HG03196 (cell line): ENCODE measurements around the gene EPM2A.
"Not testable (repeated sequence)": the region's sequence is repeated elsewhere in the genome, so short reads cannot be mapped to it uniquely, and the experiment has no call there.

Experiments used
- ATAC-seq: cut with Tn5 transposase; IDR thresholded peaks from one replicate; pipeline ENCODE4 v1.9.1; 2021; ENCODE audit not compliant: unreplicated experiment

The EPM2A gene

DNA sequence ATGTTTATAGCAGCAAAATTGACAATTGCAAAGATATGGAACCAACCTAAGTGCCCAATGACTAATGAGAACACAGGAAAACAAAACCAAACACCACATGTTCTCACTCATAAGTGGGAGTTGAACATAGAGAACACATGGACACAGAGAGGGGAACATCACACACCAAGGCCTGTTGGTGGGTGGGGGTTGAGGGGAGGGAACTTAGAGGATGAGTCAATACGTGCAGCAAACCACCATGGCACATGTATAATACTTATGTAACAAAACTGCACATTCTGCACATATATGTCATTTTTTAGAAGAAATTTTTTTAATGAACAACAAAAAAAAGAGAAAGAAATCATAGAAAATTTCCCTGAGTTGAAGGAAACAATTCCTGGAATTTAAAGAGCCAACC is 3.9 kb downstream of the EPM2A start:
- no peak for ATAC-seq

DNA sequence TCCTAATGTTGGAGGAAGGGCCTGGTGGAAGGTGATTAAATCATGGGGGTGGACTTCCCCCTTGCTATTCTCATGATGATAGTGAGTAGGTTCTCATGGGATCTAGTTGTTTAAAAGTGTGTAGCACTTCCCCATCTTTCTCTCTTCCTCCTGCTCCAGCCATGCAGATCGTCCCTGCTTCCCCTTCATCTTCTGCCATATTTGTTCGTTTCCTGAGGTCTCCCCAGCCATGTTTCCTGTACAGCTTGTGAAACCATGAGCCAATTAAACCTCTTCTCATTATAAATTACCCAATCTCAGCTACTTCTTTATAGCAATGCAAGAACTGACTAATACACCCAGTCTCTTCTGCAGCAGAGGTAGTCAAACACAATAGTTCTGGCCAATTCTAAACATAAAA is 5.4 kb downstream of the EPM2A start:
- no peak for ATAC-seq

DNA sequence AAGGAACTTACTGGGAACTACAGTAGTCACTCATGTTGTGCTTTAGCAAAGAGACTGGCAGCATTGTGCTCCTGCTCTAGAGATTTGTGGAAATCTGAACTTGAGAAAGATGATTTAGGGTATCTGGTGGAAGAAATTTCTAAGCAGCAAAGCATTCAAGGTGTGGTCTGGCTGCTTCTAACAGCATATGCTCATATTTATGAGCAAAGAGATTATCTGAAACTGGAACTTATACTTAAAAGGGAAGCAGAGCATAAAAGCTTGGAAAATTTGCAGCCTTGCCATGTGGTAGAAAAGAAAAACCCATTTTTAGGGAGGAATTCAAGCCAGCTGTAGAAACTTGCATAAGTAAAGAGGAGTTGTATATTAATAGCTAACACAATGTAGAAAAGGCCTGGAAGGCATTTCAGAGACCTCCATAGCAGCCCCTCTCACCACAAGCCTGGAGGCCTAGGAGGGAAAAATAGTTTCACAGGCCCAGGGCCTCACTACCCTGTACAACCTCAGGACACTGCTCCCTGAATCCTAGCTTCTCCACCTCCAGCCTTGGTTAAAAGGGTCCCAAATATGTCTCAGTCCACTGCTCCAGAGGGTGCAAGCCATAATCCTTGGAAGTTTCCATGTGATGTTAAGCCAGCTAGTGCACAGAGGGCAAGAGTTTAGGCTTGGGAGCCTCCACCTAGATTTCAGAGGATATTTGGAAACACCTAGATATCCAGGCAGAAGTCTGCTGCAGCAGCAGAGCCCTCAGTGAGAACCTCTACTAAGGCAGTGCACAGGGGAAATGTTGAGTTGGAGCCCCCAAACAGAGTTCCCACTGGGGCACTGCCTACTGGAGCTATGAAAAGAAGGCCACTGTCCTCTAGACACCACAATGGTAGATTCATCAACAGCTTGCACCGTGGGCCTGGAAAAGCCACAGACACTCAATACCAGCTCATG is 6.6 kb downstream of the EPM2A start:
- ATAC-seq, result no peak

DNA sequence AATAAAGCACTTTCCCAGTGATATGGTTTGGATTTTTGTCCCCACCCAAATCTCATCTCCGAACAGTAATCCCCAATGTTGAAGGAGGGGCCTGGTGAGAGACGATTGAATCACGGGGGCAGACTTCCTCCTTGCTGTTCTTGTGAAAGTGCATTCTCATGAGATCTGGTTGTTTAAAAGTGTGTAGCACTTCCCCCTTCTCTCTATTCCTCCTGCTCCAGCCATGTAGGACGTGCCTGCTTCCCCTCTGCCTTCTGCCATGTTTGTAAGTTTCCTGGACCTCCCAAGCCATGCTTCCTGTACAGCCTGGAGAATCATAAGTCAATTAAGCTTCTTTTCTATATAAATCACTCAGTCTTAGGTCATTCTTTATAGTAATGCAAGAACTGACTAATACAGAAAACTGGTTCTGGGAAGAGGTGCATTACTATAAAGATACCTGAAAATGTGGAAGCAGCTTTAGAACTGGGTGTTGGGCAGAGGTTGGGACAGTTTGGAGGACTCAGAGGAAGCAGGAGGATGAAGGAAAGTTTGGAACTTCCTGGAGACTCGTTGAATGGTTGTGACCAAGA is 7.4 kb downstream of the EPM2A start:
- no peak for ATAC-seq

DNA sequence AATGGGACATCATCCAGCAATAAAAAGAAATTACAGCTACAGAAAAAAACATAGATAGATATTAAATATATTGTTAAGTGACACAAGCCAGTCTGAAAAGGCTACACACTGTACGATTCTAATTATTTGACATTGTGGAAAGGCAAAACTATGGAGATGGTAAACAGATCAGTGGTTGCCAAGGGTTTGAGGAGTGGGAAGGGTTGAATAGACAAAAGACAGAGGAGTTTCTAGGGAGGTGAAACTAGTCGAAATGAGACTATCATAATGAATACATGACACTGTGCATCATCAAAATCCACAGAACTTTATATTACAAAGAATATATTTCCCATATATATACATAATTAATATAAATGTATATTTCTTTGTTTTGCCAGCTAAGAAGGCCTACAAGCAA is 9.8 kb downstream of the EPM2A start:
- no peak for ATAC-seq

DNA sequence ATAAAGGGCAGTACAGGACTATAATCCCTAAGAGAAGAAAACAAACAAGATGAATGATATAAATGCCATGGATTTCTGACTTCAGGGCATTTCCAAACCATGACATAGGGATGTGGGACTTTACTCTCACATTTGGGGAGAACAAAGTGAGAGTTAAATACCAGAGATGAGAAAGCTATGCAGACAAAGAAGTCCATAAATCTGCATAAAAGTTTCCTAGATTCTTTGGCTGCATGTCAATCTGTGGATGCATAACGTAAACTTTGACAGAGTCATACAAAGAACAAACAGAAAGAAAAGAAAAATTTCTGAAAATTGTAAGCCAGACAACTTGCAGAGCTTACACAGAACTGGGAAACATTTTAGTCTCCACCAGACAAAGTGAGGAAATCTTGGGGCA is 11.7 kb downstream of the EPM2A start:
- ATAC-seq, result no peak

DNA sequence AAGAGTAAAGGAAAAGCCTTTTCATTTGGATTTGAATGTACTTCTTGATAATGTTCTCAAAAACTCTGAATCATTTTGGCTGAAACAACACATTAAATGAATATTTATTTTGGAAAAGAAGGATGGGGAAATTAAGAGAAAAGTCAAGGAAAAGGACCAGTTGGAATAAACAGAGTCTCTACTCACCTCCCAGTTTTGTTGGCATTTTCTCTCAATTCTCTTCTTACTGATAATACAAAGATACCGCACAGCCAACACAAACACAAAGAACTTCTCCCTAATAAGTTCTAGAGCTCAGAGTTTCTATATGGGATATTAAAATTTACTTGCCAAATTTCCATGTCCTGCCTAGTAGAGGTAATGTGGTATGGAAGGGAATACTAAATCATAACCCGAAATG is 13.1 kb downstream of the EPM2A start:
- ATAC-seq, result no peak

DNA sequence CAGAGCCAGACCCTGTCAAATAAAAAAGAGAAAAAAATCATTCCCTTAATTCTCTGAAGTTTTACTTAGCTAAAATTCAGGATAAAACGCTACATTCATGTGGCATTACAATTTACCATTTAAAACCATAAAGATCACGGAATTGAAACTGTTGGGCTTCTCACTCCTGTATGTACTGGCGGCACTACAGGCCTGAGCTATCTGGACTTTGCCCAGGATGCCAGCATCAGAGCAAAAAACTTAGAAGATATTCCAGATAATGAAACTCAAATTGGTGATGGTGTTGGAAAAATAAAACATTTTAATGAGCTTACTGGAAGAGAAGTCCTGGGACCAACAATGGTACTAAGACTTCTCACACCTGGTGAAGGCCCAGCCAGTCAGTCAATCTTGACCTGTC is 14.2 kb downstream of the EPM2A start:
- no peak for ATAC-seq

DNA sequence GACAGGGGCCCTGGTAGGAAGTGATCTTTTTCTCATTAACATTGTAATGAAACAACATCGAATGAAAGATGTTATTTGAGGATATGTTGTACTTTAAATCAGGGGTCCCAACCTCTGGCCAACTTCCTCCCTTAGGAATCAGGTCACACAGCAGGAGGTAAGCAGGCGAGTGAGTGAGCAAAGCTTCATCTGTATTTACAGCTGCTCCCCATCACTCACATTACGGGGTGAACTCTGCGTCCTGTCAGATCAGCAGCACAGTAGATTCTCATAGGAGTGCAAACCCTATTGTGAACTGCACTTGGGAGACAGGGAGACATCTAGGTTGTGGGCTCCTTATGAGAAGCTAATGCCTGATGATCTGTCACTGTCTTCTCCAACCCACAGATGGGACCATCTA is 19.9 kb downstream of the EPM2A start:
- no peak for ATAC-seq

DNA sequence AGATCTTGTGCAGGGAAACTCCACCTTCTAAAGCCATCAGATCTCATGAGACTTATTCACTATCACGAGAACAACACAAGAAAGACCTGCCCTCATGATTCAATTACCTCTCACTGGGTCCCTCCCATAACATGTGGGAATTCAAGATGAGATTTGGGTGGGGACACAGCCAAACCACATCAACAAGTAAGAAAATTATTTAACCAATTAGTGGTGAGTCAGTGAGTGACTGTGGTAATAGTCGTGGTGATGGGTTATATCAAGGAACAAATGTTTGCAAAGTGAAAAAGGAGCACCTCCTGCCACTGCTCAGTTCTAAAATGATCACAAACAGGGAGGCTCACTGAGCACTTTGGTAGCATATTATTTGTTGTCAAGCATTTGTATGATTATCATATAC is 20.6 kb downstream of the EPM2A start:
- ATAC-seq, result no peak

DNA sequence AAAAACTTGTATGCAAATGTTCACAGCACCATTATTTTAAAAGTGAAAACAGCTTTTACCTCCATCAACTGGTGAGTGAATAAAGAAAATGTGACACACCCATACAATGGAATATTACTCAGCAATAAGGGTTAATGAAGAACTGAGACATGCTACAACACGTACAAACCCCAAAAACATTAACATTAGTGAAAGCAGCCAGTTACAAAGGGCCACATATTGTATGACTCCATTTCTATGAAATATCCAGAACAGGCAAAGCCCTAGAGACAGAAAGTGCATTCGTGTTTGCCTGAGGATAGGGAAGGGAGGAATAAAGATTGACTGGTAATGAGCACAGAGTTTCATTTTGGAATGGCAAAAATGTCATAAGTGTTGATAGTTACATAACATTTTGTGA is 21.5 kb downstream of the EPM2A start:
- ATAC-seq, result no peak

DNA sequence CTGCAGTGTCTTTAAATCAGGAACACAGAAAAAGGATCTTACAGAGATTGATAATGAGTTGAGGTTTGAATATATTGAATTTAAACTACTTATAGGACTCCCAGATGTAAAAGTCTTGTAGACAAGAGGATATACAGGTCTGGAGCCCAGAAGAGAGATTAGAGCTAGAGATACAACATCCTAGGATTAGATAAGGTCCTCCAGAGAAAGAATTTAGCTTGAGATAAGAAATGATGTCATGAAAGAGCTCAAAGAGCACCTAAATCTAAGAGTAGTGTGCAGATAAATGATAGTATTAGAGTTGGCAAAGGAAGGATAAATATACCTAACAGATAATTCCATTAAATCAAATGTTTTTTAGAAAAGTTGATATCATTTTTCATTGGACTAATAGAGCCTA is 23.9 kb downstream of the EPM2A start:
- ATAC-seq, result no peak

DNA sequence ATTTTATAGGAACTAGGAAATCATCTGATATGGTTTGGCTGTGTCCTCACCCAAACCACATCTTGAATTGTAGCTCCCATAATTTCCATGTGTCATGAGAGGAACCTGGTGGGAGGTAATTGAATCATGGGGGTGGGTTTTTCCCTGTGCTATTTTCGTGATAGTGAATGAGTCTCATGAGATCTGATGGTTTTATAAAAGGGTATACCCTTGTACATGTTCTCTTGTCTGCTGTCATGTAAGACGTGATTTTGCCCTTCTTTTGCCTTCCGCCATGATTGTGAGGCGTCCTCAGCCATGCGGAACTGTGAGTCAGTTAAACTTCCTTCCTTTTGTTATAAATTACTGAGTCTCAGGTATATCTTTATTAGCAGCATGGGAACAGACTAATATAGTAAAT is 27.9 kb downstream of the EPM2A start:
- no peak for ATAC-seq

DNA sequence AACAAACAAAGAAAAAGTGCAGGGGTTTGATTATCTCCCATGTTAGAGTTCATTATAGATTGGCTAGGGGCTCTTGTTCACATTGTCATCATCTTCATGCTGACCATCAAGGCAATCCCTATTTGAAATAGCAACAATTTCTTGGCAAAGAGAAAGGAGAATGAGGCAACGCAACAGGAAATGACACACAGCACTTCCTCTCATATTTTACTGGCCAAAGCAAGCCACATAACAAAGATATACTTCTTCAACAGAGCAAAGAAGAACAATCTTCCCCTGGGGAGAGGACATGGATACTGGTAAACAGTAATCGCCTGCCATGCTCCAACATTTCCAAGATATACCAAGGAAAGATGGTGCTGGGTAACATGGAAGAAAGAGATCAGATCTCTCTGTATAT is 29.8 kb downstream of the EPM2A start:
- ATAC-seq, result no peak

DNA sequence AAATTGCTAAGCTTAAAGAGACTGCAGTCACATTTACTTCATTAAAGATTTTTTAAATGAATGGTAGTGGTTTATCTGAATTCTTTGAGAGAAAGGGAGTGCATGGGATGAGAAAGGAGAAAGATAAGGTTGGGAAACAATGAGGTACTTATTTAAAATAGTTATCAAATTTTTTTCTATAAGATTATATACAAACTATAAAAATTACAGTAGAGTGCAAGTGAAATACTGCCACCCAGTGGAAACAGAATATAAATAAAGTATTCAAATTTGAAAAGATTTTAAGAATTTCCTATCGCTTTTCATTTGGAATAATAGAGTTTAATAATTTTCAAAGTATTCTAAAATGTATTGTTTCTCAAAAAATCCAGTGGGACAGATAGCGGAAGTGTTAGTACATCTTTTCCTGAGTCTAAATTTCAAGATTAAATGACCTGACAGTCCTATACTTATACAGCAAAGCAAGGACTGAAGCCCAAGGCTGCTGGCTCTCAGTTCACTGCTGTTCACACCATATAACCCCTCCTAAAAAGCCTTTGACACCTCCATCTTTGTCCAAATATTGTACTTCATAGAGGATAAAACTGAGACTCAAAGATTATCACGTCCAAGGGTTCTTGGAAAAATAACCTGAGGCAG is 31.1 kb downstream of the EPM2A start:
- ATAC-seq, result no peak

DNA sequence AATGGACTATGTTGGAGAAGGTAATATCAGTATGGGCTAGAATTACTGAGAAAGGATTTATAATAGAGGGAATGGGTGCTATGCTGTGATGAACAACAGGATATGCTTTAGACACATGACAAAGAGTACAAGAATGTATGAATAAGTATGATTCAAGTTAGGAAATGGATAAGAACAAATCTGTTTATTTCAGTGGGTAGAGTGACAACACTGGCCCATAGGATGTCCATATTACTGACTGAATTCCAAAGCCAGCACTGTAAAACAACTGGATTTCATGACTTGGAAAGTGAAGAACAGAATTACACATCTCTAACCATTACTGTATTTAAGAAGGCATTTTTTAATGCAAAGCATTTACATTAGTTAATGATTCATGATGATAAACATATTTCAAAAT is 35.9 kb downstream of the EPM2A start:
- no peak for ATAC-seq

DNA sequence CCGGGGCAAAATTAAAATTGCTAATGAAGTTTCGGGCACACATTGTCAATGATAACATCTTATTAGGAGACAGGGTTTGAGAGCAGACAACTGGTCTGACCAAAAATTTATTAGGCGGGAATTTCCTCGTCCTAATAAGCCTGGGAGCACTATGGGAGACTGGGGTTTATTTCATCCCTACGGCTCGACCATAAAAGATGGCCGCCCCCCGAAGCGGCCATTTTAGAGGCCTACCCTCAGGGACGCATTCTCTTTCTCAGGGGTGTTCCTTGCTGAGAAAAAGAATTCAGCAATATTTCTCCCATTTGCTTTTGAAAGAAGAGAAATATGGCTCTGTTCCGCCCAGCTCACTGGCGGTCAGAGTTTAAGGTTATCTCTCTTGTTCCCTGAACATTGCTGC is 37.9 kb downstream of the EPM2A start:
- ATAC-seq, result not testable (repeated sequence)

DNA sequence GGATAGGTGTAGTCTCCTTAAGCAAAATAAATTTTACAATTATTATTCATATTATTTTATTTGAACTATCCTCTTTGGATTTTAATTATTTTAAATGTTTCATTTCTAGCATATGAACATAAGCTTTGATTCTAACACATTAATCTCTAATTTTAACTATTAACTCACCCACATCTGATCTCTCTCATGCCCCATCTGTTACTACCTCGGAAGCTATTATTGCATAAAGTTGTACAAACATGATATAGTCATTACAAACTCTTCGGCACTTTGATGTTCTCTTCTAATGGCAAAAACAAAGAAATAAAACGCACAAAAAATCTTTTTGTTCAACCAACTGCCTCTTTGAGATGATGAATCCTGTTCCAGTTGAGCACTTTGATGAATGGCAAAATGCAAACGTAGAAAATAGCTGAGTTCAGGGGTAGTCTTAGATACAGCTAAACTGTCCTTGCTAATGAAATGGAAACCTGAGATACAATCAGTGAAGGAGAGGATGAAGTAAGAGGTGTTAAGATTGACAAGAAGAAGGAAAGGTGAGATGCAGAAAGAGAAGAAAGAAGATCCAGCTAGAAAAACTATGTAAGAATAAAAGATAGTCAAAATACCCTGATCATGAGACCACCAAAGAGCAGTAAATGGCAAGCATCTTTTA is 41.1 kb downstream of the EPM2A start:
- no peak for ATAC-seq

DNA sequence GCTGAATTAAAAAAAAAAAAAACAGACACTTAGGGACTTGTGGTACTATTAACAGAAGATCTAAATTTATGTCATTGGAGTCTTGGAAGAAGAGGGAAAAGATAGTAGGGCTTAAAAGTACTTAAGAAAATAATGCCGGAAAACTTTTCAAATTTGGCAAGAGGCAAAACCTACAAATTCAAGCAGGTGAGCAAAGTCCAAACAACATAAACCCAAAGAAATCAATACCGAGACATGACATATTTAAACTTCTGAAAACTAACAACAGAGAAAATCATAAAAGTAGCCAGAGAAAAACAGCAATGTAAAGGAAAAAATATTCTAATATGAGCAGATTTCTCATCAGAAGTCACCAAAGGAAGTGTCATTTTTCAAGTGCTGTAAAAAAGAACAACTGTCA is 44.4 kb downstream of the EPM2A start:
- no peak for ATAC-seq

DNA sequence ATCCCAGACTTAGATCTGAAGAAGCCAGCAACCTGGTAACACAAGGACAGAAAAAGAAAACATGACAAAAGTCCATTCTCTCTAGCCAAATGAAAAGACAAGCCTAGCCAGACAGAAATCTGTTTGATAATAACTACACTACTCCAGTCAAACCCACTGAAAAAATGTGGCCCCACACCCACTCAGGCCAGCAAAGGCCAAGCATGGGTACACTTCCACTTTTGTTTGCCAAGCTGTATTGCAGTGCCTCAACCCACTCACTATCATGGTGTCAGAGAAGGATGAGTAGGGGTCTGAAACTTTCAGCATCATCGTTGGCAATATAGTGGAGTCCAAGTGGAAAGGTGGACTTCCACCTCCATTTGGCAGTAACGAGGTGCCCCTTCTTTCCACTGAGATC is 45.8 kb downstream of the EPM2A start:
- no peak for ATAC-seq

DNA sequence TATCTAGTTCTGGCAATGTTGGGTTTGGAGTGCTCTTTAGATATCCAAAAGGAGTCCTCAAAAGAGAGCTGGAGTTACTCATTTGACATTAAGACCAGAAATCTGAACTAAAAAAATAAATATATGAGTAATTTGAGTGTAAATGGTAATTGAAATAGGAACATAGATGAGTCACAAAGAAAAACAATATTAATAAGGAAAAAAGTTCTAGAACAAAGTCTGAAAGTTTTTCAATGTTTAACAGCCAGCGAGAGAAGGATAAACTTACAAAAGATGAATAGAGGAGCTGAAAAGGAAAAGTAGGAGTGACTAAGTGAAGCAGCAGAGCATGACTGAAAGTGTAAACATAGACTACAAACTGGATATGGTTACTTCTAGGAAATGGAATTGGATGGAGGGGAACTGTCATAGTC is 46.8 kb downstream of the EPM2A start:
- ATAC-seq, result no peak

DNA sequence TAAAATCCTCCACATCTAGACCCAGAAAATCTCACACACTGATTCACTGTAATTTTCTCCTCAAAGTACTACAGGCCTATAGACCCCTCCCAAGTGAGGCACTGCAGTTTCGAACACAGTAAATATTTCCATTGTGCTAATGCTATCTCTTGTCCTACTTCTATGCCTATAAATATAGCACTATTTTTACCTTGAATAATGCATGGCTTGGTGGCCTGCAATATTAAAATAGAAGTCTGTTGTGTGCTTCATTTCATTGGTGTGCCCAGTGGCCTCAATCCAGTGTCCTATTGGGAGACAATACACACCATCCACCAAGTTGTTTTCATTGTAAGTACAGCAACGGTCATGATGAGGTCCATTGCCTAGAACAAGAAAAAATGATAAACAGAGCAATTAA is 49.4 kb downstream of the EPM2A start:
- no peak for ATAC-seq
